Activated gamma-delta T cell (primary cell): ENCODE data around the gene MTHFD1.

Source experiments
- DNase-seq: peaks from one replicate; lab custom pipeline; 2025; lab: John Stamatoyannopoulos, UW

Gene MTHFD1

DNA sequence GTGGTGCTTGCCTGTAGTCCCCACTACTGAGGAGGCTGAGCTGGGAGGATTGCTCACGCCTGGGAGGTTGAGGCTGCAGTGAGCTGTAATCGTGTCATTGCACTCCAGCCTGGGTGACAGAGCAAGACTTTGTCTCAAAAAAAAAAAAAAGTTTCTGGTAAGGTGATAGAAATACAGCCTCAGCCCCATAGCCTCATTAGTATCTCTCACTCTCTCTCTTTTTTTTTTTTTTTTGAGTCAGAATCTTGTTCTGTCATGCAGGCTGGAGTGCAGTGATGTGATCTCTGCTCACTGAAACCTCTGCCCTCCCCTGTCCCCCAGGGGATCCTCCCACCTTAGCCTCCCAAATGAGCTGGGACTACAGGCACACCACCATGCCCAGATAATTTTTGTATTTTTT, 19.2 kb downstream of the MTHFD1 start:
- no peak for DNase-seq

DNA sequence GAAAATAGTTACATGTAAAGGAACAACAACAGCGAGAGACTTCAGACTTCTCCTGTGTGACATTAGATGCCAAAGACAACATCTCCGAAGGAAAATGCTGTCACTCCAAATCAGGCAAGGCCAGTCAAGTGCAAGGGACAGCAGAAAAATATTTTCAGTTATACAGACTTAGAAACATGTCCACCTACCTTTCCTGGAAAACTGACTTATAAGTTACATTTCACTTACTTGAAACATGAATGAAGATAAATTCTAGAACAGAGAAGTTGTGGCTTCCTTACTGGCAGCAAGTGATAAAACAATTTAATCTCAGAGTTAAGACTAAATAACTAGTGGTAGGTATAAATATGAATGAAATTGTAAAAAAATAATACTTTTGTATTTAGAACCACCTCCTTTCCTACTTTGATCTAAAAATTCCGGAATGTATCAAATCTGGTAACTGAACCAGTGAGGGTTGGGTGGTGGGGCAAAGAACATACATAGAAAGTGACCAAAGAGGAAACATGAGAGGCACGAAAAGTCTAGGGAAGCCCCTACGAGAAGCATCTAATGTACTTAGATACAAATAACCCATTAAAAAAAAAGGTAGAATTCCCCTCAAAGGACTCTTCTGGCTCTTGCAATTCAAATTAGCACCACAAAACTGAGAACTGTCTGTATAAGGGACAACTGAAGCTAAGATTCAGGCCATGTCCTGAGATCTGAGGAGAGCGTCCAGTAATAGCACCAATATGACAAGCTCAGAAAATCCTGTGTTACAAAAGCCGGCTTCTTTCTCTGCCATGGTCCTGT, 21.2 kb downstream of the MTHFD1 start:
- no peak for DNase-seq

DNA sequence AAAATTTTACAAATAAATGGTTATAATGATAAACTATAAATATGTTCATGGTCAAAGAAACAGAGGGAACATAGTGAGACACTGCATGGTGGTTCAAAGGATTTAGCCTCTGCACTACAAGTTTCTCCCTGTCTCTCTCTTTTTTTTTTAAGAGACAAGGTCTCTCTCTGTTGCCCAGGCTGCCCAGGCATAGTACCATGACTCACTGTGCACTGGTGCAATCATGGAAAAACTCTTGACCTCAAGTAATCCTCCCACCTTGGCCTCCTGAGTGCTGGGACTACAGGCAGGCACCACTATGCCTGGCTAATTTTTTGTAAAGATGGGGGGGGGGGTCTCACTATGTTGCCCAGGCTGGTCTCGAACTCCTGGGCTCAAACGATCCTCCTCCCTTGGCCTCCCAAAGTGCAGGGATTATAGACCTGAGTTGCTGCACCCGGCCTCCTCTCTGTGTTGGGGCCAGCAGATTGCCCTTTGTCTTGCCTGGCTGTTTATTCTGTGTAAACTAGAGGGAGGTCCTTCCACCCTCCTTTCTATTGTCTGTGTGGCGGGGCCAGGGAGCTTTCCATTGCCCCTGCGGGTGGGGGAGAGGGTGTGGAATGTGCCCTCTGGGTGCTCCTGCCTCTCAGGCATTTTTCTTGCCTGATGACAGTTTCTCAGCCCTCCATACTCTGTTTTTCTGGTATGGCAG, 22.1 kb downstream of the MTHFD1 start:
- DNase-seq: no peak

DNA sequence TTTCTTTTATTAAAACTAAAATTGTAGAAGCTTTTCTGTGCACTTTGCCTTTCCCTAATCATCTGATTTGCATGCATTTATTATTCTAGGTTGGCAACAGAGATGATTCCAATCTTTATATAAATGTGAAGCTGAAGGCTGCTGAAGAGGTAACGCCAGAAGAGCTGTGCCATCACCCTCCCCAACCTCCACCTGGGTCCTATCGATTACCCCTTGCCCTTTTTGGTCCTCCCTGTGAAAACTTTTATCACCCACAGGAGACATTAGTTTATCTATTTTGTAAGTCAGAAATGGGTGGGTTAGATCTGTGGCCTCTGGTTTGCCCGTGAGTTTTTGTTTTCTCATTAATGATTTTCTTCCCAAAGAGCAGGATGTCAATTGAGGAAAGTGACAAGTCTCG, 22.8 kb downstream of the MTHFD1 start:
- no peak for DNase-seq

DNA sequence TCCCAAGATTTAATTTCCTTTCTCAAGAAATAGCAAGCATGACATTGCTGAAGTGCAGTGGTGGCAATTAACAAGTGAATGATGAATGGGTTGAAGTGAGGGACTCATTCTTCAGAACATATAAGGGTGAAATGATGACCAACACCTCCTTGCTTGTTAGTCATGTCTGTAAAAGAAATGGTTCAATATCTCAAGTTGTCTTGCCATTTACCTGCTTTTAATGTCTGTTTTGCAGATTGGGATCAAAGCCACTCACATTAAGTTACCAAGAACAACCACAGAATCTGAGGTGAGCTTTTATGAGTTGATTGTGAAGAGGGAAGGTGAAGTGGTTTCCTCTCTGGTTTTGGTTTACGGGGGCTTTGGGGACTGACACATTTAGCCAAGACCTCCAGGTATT, 24.1 kb downstream of the MTHFD1 start:
- DNase-seq: no peak

DNA sequence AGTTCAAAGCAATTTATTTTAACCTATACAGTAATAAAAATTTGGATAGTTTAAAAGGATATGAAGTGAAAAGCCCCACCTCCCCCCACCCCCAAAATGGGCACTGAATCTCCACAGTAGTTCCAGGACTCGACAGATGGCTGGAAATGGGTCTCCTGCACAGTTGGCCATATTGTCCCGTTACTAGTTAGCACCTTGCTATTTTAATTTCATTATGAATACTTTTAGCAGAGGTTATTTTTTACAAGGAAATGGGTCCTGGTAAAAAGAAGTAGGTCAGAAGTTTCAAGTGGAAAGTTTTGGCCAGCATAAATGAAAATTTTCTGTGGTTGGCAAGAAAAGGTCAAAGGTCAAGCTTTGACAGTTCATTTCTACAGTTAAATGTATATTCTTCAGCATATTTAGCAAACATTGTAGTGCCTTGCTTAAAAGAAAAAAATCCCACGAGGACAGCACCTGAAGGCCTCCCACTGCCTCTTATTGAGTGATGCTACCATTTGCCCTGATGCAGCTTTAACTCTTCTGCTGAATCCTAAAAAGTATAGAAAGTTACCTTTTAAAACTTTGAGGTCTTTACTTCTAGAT, 28.3 kb downstream of the MTHFD1 start:
- DNase-seq: no peak

DNA sequence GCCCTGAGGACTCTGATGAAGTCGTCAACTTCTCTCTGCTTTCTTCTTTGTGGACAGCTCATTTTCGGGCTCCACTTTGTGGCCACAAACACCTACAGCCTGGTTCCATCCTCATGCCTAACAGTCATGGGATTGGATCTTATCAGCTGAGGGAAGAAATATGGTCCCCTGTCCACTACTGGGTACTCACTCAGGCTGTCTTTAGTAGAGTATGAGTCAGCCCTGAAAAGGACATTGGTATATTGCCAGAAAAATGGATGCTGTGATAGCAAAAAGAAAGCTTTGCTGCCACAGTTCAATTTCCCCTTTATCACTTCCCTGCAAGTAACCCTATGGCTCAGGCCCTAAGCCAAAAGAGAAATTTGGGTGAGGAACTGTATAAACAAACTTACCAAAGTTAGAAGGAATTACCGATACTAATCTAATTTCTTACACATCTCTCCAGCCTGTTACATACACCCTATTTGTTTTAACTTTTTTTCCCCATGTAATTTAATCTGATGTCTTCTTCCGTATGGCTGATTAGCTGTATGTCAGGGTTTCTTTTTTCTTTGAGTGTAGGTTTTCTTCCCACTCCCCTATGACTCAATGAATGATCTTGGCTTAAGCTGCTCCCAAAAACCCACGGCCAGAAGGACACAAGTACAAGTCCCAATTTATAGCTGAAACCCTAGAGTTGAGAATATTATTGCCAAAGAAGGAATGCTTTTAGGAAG, 29.1 kb downstream of the MTHFD1 start:
- DNase-seq: no peak

DNA sequence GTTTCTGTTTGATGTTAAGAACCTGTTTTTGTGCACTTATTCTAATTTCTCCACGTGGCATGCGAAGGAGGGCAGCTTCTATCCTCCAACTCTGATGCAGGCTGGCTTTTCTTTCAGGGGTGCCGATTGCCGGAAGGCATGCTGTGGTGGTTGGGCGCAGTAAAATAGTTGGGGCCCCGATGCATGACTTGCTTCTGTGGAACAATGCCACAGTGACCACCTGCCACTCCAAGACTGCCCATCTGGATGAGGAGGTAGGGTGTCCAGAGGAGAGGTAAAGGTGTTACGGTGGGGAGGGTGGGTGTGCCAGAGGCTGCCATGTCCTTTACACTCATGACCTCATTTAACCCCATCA, 29.6 kb downstream of the MTHFD1 start:
- no peak for DNase-seq

DNA sequence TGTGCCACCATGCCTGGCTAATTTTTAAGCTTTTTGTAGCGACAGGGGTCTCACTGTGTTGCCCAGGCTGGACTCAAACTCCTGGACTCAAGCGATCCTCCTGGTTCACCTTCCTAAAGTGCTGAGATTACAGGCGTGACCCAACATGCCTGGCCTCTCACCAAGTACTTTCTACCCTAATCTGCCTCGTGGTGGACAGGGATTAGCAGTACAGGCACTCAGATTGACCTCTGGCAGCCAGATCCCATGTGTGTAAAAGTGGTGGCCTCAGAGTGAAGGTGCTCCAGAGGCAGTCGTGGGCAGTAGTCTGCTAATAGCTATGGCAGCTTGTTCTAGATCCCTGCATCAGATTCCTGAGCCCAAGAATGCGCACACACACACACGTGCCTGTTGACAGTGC, 30.9 kb downstream of the MTHFD1 start:
- DNase-seq: no peak

DNA sequence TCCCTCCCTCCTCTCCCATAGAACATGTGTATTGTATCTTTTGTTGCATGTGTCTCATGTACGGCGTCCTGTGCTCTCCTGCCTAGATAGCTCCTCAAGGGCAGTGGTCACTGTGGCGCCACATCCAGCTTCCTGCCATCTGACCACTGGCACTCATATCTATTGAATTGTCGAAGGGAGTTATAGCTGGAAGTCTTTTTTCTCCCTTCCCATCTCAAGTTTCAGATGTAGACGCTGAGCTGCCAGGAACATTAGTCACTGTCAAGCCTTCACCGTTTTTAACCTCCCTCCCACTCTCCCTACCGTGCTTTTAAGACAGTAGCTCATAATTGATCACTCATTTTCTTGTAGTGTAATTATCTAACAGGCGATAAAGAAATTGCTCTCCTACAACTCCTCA, 33.0 kb downstream of the MTHFD1 start:
- DNase-seq: no peak

DNA sequence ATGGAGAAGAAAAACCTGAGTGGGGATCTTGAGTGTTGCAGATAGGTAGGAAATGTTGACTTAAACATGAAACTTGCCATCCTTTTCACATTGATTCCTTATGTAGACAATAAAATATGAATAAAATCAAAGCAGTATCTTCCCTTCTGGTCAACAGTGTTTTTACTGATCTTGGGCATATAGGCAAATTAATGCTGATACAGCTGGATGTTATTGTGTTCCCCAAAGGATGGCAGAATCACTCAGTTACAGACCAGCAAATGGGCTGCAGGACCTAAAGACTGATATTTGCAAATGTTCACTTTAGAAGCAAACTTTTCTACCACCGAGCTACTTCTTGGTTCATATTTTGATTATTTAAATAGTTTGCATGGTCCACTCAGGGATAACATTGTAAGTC, 33.9 kb downstream of the MTHFD1 start:
- no peak for DNase-seq

DNA sequence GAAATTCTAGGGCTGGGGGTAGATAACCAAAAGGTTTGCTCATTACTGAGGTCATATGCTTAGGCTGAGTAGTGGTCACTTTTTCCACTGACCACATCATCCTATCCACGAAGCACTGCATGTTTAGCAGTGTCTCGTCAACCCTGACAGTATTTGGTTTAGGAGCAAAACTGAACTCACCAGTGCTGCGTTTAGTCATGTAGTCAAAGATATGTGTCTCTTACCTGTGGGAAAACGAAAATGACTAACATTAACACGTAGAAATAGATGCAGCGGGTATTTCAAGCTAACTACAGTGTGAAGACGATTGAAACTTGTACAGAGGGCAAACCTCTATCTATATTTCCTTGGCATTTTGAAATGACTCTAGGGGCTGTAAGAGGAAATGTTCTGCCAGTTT, 34.6 kb downstream of the MTHFD1 start:
- no peak for DNase-seq

DNA sequence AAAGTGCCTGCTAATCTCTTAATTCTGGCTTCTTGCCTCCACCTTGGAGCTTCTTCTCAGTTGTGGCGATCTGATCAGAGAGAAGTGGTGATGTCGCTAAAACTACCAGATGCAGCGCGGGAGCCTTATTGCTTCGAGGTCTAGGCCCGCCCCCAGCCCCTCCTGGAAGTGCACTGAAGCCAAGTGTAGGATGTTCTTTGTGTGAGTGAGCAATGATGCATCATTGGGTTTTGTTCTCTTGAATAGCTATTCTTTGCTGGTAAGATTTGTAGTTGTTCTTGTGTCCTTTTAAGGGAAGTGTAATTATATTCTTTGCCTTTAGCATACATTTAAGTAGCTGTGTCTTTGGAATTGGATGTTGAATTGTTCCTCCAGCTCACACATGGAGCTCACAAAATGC, 35.8 kb downstream of the MTHFD1 start:
- DNase-seq: no peak

DNA sequence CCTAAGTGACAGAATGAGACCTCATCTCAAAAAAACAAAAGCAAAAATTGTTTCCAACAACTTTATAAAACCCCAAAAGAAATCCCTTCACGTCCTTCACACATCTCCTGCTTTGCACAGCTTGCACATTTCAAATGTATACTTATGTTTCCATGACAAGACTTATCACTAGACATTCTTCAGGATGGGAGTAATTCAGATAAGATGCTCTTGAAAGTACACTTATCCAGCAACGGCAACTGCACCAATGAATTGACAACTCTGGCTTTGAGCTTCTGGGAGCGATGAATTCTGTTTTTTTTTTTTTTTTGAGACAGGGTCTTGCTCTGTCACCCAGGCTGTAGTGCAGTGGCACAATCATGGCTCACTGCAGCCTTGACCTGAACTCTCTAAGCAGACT, 46.4 kb downstream of the MTHFD1 start:
- DNase-seq: no peak

DNA sequence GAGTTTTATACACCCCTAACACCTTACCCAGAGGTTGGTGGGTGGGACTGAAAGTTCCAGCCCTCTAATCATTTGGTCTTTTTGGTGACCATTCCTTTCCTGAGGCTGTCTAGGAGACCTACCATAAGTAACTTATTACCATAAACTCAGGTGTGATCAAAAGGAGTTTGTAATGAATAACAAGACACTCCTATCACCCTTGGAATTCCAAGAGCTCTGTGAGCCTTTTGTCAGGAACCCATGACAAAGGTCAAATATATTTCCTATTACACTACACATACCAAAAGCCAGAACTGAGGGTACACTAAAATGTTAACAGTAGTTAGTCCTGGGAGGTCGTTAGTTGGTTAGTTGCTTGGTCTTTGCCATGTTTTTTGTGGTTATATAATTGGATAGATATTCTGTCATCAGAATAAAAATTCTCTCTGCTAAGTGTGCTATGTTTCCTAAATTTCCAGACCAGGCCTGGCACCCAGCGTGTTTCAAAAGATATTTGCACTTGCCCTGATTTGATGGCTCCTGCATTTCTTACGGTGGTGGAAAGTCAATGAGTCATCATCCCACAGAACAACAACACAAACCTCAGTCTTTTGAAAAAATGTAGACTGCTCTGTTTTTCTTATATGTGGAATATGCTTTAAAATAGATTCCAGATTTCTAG, 50.2 kb downstream of the MTHFD1 start:
- DNase-seq: no peak

DNA sequence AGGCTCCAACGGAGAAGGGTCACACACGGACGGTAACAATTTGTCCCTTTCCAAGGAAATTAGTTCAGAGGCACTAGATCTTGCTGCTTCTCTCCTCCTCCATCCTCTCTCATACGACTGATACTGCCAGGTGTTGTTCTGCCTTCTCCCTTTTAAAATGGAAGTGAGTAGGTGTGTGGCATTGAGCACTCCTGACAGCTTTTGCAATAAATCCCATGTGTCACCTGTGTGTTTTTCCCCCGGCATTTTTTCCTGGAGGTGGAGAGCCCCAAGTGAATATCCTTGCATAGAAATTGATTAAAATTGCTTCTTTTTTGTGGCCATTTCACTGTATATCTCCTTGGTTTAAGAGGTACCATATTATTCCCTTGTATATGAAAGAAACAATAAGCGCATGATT, 51.0 kb downstream of the MTHFD1 start:
- DNase-seq: no peak

DNA sequence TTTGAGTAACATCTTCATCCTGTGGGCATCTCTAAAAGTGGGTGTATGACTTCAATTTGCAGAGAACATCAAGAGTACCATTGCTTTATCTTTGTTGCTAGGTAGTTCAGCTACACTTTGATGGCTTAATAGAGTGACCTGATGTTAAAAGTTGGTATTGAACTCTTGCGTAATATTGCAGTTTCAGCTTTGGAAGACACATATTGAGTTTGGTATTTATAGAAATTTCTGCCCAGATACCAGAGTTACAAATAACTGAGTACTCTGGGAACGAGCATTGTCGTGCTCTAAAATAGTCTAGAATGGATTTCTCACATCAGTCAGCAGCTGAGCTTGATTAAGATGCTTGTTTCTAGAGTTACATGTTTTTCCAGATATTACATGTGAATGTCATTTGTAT, 52.3 kb downstream of the MTHFD1 start:
- DNase-seq: no peak

DNA sequence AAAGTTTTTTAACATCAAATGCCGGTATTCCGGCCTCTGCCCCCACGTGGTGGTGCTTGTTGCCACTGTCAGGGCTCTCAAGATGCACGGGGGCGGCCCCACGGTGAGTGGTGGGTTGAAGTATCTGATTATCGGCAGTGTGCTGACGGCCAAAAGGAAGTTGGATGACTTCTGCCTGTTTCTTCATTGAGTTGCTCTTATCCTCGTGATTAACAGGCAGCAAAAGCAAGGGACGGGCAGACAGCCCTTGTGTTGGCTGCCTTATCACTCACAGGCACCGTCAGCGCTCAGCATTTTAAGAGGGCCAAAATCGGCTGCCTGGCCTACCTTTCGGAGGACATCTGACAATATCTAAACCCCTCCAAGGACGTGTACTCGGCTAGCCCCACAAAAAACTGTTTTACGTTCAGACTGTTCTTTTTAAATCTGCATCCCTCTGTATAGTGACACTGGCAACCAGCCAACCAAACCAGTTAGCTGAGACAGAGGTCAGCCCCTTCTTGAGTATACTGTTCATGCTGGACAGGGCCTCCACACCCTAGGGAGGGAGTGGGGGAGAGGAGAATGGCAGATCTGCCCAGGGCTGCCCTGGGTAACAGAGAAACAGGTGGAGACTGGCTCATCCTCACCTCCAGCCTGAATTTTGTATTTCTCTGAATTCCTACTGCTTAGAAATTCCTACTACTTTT, 54.3 kb downstream of the MTHFD1 start:
- no peak for DNase-seq

DNA sequence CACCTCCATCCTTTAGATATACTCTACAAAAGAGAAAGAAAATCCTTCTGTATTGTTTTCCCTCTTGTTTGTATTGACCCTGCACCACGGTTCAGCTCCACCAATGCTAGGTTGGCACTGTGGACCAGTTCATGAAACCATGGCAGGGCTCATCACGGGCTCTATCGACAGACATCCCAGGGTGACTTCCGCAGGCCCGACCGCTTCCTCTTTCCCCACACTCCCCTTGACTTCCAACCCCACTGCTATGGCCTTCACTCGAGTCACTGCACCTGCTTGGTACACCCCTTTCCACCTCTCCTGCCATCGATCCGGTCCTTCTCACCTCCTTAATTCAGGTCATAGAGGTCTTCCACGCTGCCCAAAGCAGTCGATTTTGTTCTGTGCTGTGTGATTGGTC, 56.0 kb downstream of the MTHFD1 start:
- no peak for DNase-seq

DNA sequence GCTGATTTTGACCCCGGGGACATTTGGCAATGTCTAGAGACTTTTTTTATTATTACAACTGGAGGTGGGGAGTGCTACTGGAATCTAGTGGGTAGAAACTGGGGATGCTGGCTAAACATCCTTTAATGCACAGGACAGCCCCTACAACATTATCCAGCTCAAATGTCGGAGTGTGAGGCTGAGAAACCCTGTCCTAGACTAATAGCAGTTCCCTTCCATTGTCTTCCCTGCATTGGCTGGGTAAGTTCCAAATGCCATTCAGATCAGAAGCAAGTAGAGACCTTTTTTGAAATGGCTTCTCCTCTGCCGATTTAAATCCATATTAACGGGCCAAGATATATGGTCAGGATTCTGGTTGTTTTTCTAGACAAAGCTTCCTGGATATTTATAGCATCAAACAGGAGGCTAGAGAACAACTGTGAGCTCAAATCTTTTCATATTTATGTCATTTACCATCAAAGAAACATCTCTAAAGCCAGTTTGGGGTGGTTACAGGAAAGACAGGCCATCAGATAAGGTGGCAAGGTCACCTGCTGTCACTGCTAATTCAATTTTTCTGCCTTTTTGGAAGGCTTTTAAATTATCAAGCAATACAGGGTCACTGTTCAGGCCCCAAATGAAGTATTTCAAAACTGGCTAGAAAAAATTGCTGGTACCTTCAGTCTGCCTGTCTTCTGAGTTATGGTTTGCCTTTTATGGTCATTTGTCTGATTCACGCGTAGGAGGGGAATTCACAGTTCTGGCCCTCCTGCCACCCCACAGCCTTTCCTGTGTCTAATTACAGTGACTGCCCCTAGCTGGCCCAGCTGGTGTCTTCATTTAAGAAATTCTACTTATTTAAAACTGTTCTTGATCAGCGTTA, 57.1 kb downstream of the MTHFD1 start:
- DNase-seq: no peak
